ENCODE data around the gene UFD1.

- TF ChIP-seq CTCF (IDR thresholded peaks at IDR 0.05) (no peak), POLR2AphosphoS5 (IDR thresholded peaks at IDR 0.05) (no peak), POLR2A (IDR thresholded peaks at IDR 0.05) (no peak), EP300 (IDR thresholded peaks at IDR 0.05) (no peak)
These were observed 67.9 kb downstream of the UFD1 start for GRCh38 chr22:19410941-19411689.
